Transverse colon (tissue), 4 donors: ENCODE results near the gene SPINT3. TPM values are rescaled to one million over a fixed set of nuclear protein-coding genes. Genes with fewer than 3 reads are reported as not detected.
"Not testable (repeated sequence)": the region's sequence is repeated elsewhere in the genome, so short reads cannot be mapped to it uniquely, and the experiment has no call there.

Experiments used
- DNase-seq: peaks from one replicate; pipeline ENCODE4 v3.0.0-alpha.2; 2019
- H3K27ac ChIP-seq, 4 donors: fragments of 200-600 bp; sonication (generic); 2 replicates each; pipeline ENCODE4 v1.5.1; 2016 to 2018; ENCODE audit warnings: inconsistent platforms in 4 of 4
- H3K27me3 ChIP-seq: fragments of 200-600 bp; sonication (generic); 2 replicates; pipeline ENCODE4 v1.5.1; 2017; ENCODE audit warnings: inconsistent platforms
- H3K36me3 ChIP-seq, 4 donors: fragments of 200-600 bp; sonication (generic); 2 replicates each; pipeline ENCODE4 v1.5.1; 2017 to 2019; ENCODE audit warnings: inconsistent platforms in 4 of 4
- H3K4me1 ChIP-seq, 4 donors: fragments of 200-600 bp; sonication (generic); 2 replicates each; pipeline ENCODE4 v1.5.1; 2017 to 2020; ENCODE audit warnings: inconsistent platforms in 4 of 4
- H3K4me3 ChIP-seq, 4 donors: fragments of 200-600 bp; sonication (generic); 1 replicate in 1 of 4; 2 replicates in 3 of 4; pipeline versions ENCODE4 v1.5.1 to v1.6.1; 2017 to 2019; ENCODE audit warnings: inconsistent platforms in 4 of 4
- H3K9me3 ChIP-seq, 2 donors: fragments of 200-600 bp; sonication (generic); 2 replicates each; pipeline ENCODE4 v1.5.1; 2017 to 2019; ENCODE audit warnings: inconsistent platforms in 2 of 2
- EP300 ChIP-seq: sonication (generic); formaldehyde crosslinking; IDR thresholded peaks from one replicate; pipeline ENCODE4 v1.6.1; 2017; ENCODE audit warnings: antibody characterized with exemption, low read depth
- POLR2A ChIP-seq: fragments of 450-650 bp; IDR thresholded peaks from one replicate; pipeline ENCODE4 v1.6.1; 2016; ENCODE audit warnings: antibody characterized with exemption, mild to moderate bottlenecking, moderate library complexity
- POLR2AphosphoS5 ChIP-seq, 3 donors: sonication (generic); formaldehyde crosslinking; IDR thresholded peaks; one replicate each; pipeline ENCODE4 v1.6.1; 2016; ENCODE audit warnings: antibody characterized with exemption in 3 of 3
- WGBS, 2 donors: methylation state at CpG; one replicate each; pipeline ENCODE4 v1.1.5; 2018; ENCODE audit warnings: low coverage in 1 of 2; 5-methylcytosine and 5-hydroxymethylcytosine counted together
- in situ Hi-C, 4 donors: fragments of 200-750 bp; cut with MboI; loops; one replicate each; pipeline versions ENCODE4 v1.15.0 to v1.15.1; 2017; ENCODE audit warnings: low sequenced_read_pairs in 3 of 4, low pct_ligation_motif_present in 1 of 4, low pct_unique_long_range_greater_than_20kb in 1 of 4
- intact Hi-C: fragments of 100-400 bp; cut with DNase I; formaldehyde crosslinking; loops from one replicate; pipeline ENCODE4 v1.15.1; 2023; ENCODE audit warnings: low total_unique reads
- total RNA-seq, 4 donors: library from RNA; depleted of rRNA; stranded (reverse); fragments of >200 nt; gene quantifications; one replicate each; pipeline ENCODE4 v1.1.0, GENCODE V29; 2016
- TF ChIP-seq, protein P1 (sequence below), 5 experiments: fragments of 200-600 bp in 3 of 5; fragments of 450-650 bp in 2 of 5; sonication (generic) in 3 of 5; IDR thresholded peaks; 1 replicate in 2 of 5; 2 replicates in 3 of 5; pipeline ENCODE4 v1.5.1; 2016 to 2017; ENCODE audit warnings: antibody characterized with exemption in 5 of 5, inconsistent platforms in 3 of 5, mild to moderate bottlenecking in 2 of 5, moderate library complexity in 1 of 5

SPINT3 gene
- total RNA-seq, 4 donors from 2014 or later: not detected

DNA sequence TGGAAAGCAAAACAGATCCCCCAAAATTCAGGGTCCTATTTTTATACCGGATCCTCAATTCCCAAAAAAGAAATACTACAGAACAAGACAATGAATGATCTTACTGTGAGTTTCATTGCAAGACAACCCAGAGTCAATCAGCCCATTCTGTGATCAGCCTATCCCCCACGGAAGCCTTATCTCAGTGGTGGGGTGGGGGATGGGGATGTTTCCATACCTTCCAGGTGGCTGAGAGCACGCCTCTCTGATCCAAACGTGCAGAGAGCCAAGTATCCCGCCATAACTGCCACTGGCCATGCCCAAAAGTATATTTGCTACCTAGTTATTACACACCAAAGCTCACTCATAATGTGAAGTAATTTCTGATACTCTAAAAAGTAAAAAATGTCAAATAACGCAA, 30.7 kb downstream of the SPINT3 start:
- peaks cover 0 to 4% (median 0%) of the 10 kb centered on the region in 4 donors for H3K4me1 ChIP-seq
- peaks cover 6% of the 10 kb centered on the region for H3K27me3 ChIP-seq
- peak; percentile 34 for DNase-seq
- WGBS, 2 donors: 38 to 50% methylated on average over 1 to 6 of the region's 6 CpGs
- H3K36me3 ChIP-seq: no peaks in the 10 kb centered on the region
- no peak for TF ChIP-seq POLR2AphosphoS5 (IDR thresholded peaks at IDR 0.05)
- TF ChIP-seq, protein P1, sequence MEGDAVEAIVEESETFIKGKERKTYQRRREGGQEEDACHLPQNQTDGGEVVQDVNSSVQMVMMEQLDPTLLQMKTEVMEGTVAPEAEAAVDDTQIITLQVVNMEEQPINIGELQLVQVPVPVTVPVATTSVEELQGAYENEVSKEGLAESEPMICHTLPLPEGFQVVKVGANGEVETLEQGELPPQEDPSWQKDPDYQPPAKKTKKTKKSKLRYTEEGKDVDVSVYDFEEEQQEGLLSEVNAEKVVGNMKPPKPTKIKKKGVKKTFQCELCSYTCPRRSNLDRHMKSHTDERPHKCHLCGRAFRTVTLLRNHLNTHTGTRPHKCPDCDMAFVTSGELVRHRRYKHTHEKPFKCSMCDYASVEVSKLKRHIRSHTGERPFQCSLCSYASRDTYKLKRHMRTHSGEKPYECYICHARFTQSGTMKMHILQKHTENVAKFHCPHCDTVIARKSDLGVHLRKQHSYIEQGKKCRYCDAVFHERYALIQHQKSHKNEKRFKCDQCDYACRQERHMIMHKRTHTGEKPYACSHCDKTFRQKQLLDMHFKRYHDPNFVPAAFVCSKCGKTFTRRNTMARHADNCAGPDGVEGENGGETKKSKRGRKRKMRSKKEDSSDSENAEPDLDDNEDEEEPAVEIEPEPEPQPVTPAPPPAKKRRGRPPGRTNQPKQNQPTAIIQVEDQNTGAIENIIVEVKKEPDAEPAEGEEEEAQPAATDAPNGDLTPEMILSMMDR (IDR thresholded peaks at IDR 0.05): no peak
- TF ChIP-seq EP300: no peak
- no peak for TF ChIP-seq POLR2A
- in situ Hi-C loops (no loop called here), intact Hi-C loops (no loop called here)
- no peak overlapping the region for H3K4me3 ChIP-seq
- no peaks in the 10 kb centered on the region for H3K9me3 ChIP-seq
- peak overlapping the region in 2 of 4 donors; percentile 11 to 40 for H3K27ac ChIP-seq

DNA sequence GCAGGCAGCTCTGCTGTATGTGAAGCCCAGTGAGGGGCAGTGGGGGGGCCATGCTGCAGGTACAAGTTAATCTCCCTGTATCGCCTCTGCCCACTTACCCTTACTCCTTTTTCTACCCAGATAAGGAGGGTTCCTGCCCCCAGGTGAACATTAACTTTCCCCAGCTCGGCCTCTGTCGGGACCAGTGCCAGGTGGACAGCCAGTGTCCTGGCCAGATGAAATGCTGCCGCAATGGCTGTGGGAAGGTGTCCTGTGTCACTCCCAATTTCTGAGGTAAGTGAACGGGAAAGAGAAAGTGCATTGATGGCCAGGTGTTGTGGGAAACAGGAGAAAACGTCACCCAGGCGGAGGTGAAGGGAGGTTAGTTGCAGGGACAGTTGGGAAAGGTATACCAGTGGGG, 35.6 kb downstream of the SPINT3 start:
- H3K27me3 ChIP-seq: no peaks in the 10 kb centered on the region
- intact Hi-C loops (no loop called here), in situ Hi-C loops (no loop called here)
- TF ChIP-seq POLR2A: no peak
- TF ChIP-seq, protein P1 (IDR thresholded peaks at IDR 0.05): no peak
- no peak for TF ChIP-seq EP300
- TF ChIP-seq POLR2AphosphoS5 (IDR thresholded peaks at IDR 0.05): no peak
- no peaks in the 10 kb centered on the region for H3K9me3 ChIP-seq
- H3K27ac ChIP-seq: no peak overlapping the region
- peaks cover 0 to 4% (median 0%) of the 10 kb centered on the region in 4 donors for H3K4me1 ChIP-seq
- 88 to 95% methylated on average over 7 of the region's 7 CpGs for WGBS, 2 donors
- H3K36me3 ChIP-seq: no peaks in the 10 kb centered on the region
- no peak overlapping the region for H3K4me3 ChIP-seq
- no peak for DNase-seq

DNA sequence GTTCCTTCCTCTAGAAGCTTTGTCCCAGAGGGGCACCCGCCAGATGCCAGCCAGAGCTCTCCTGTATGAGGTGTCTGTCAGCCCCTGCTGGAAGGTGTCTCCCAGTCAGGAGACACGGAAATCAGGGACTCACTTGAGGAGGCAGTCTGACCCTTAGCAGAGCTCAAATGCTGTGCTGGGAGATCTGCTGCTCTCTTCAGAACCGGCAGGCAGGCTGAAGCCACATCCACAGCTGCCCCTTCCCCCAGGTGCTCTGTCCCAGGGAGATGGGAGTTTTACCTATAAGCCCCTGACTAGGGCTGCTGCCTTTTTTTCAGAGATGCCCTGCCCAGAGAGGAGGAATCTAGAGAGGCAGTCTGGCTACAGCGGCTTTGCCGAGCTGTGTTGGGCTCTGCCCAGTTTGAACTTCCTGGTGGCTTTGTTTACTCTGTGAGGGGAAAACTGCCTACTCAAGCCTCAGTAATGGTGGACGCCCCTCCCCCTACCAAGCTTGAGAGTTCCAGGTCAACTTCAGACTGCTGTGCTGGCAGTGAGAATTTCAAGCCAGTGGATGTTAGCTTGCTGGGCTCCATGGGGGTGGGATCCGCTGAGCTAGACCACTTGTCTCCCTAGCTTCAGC, 37.8 kb downstream of the SPINT3 start:
- in situ Hi-C loops, DNase-seq, H3K27me3 ChIP-seq, H3K36me3 ChIP-seq, H3K9me3 ChIP-seq, H3K4me1 ChIP-seq, intact Hi-C loops, H3K4me3 ChIP-seq: not testable (repeated sequence)
- H3K27ac ChIP-seq: peak overlapping the region in 1 of 4 donors; percentile 24
- WGBS, 2 donors: 67 to 83% methylated on average over 2 to 6 of the region's 7 CpGs

DNA sequence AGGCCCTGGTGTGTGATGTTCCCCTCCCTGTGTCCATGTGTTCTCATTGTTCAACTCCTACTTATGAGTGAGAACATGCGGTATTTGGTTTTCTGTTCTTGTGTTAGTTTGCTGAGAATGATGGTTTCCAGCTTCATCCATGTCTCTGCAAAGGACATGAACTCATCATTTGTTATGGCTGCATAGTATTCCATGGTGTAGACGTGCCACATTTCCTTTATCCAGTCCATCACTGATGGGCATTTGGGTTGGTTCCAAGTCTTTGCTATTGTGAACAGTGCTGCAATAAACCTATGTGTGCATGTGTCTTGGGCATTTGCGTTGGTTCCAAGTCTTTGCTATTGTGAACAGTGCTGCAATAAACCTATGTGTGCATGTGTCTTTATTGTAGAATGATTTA, 43.1 kb downstream of the SPINT3 start:
- in situ Hi-C loops: loop anchor here in 1 of 4 donors (25.0 kb wide), 1 partner anchor 290 kb away; no protein-coding TSS in a partner anchor
- 17 to 81% methylated on average over 1 to 3 of the region's 3 CpGs for WGBS, 2 donors
- peaks cover 17 to 25% (median 22%) of the 10 kb centered on the region in 4 donors for H3K4me1 ChIP-seq

GRCh38 chr20:45470937-45471336, 44.5 kb downstream of the SPINT3 start:
- in situ Hi-C loops: loop anchor here in 1 of 4 donors (25.0 kb wide), 1 partner anchor 291 kb away; no protein-coding TSS in a partner anchor
- TF ChIP-seq, protein P1 (IDR thresholded peaks at IDR 0.05): peak in 1 of 5 experiments; percentile 8
- no peak for TF ChIP-seq EP300
- Histone ChIP-seq H3K4me1 (peaks cover 19 to 32% (median 28%) of the 10 kb centered on the region in 4 donors), H3K9me3 (no peaks in the 10 kb centered on the region), H3K4me3 (peak overlapping the region; percentile 27 to 52 (median 45)), H3K27me3 (peaks cover 18% of the 10 kb centered on the region), H3K36me3 (no peaks in the 10 kb centered on the region), H3K27ac (peak overlapping the region; percentile 78 to 85 (median 82))
- WGBS, 2 donors: 69% methylated on average over 10 of the region's 10 CpGs; no CpG with 5 or more reads in 1 of the 2 donors
- DNase-seq: no peak
- intact Hi-C loops: no loop called here

More for the DNA sequence above, 43.1 kb downstream of the SPINT3 start:
- H3K9me3 ChIP-seq, intact Hi-C loops, DNase-seq, H3K27ac ChIP-seq, H3K4me3 ChIP-seq, H3K36me3 ChIP-seq: not testable (repeated sequence)
- H3K27me3 ChIP-seq: peaks cover 18% of the 10 kb centered on the region
